HCEC 1CT (cell line): Measurements from ENCODE around the gene ZBTB32.

Experiments
- DNase-seq: peaks from one replicate; pipeline ENCODE4 v3.0.0-alpha.2; 2017

Gene ZBTB32

DNA sequence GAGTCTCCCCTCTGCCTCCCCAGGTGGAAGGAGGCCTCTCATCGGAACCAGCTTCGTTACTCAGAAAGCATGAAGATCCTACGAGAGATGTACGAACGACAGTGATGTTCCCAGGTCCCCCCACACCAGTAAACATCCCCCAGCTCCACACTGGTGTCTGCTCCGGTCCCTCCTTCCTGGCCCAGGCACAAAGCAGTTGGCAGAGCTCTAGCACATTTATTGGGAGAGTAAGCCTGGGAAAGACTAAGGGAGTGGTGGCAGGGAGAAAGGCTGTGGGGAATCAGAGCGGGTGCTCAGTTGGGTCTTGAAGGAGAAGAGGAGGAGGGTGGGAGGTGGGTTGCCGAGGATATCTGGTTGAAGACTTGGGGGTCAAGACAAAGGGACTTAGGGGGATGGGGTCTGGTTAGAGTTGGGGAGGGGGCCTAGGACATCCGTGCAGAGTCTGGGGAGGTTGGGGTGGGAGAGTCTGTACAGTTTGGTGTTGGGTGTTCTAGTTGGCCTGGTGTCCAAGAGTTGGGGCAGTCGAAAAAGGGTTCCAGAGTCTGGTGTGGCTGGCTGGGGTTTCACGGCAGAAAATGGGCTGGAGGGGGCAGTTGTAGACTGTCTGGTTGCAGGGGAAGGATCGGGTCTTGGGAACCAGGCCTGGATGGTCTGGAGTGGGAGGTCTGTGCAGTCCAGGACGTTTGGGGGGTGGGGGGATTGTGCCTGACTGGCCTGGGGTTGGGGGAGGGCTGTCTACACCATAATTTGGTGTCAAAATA, 50.2 kb downstream of the ZBTB32 start:
- DNase-seq, result no peak

- no peak for DNase-seq
Observed at GRCh38 chr19:35755131-35755549, 50.8 kb downstream of the ZBTB32 start.

GRCh38 chr19:35755550-35756376, 51.4 kb downstream of the ZBTB32 start:
- DNase-seq, result peak; percentile 59

- peak; percentile 53 for DNase-seq
Observed at GRCh38 chr19:35756377-35757230, 52.2 kb downstream of the ZBTB32 start, which contains the start of gene HSPB6. Gene HSPB6 (minus strand): TSS chr19:35757029. CDS start chr19:35757008, 21 bp downstream.

DNA sequence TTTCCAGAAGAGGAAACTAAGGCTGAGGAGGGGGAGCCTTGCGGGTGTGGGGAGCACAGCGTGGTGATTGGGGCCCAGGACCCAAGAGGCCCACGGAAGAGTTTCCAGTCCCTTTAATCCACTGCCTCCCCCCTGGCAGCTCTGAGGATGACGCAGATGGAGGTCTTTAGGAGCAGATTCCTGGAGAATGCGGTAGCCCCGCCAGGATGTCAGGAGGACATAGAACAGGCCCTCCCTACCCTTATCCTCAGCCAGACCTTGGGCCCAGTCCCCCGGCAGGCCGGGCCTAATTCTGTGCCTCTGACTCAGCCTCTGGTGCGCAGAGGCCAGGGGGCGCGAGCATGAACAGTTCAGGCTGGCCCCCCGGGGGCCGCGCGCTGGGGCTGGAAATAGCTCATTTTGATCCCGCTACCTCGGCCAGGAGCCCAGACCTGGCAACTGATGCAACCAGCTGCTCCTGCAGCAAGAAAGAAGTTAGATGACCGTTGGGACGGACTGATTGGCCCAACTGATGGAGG, 52.9 kb downstream of the ZBTB32 start:
- DNase-seq, result peak; percentile 87

GRCh38 chr19:35757749-35758608, 53.6 kb downstream of the ZBTB32 start, which contains the start of gene PROSER3:
Gene PROSER3 (plus strand): TSS chr19:35758176. CDS start chr19:35758216, 40 bp downstream.
- DNase-seq, result peak; percentile 99

DNA sequence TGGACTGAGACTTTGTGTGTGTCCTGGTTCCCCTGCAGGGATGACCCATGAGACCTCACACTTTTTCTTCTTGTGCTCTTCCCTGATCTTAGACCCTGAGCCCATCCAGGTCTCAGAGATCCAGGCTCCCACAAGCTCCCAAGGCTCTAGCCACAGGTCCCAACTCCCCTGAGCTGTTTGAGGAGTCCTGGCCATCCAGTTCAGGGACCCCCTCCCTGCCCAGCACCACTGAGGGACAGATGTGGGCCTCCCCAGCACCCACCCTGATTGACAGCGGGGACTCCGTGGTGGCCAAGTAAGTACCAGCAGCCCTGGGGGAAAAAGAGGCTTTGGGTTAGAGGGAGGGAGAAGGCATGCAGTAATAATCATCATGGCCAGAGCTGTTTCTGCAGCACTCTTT, 55.3 kb downstream of the ZBTB32 start:
- no peak for DNase-seq

DNA sequence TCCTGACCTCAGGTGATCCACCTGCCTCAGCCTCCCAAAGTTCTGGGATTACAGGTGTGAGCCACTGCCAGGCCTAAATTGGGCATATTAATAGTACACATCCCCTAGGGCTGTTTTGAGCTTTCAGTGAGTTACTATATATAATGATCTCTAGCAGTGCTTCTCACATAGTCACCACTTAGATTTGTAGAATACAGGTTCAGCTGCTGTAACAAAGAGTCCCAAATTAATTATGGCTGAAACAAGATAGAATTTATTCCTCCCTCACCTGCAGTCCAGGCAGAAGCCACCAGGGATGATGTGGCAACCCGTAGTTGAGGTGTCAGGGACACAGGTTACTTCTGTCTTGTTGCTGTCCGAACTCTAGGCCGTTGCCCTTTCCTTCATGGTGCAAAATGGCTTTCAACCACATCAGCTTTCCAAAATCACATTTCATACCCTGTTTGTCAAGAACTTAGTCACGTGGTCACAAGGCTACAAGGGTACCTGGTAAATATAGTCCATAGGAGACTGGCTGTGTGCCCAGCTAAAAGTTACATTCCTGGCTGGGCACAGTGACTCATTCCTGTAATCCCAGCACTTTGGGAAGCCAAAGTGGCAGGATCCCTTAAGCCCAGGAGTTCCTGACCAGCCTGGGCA, 56.5 kb downstream of the ZBTB32 start:
- no peak for DNase-seq

DNA sequence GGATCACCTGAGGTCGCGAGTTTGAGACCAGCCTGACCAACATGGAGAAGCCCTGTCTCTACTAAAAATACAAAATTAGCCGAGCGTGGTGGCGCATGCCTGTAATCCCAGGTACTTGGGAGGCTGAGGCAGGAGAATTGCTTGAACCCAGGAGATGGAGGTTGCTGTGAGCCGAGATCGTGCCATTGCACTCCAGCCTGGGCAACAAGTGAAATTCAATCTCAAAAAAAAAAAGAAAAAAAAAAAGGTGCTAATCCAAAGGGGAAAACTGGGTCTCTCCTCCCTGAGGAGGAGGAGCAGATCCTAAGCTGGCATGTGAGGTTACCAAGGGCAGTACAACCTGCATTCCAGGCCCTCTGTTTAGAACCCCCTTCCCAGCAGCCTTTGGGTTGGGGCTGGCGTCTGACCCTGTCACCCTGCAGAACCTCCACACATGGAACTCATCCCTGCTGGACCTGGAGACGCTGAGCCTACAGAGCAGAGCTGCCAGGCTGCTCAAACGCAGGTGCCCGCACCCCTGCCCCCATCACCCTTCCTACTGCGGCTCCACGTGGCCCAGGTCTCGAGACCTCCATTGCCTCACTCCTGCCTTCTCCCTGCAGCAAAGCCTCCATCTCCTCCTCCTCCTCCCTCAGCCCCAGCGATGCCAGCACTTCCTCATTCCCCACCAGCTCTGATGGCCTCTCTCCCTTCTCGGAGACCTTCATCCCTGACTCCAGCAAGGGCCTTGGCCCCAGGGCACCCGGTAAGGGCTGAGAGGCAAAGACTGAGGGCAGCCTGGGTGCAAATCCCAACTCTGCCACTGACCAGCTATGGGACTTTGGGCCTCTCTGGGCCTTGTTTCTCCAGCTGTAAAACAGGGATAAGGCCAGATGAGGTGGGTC, 60.3 kb downstream of the ZBTB32 start:
- DNase-seq, result no peak
